Measurements from ENCODE around the gene ZBTB7C.

Gene ZBTB7C

DNA sequence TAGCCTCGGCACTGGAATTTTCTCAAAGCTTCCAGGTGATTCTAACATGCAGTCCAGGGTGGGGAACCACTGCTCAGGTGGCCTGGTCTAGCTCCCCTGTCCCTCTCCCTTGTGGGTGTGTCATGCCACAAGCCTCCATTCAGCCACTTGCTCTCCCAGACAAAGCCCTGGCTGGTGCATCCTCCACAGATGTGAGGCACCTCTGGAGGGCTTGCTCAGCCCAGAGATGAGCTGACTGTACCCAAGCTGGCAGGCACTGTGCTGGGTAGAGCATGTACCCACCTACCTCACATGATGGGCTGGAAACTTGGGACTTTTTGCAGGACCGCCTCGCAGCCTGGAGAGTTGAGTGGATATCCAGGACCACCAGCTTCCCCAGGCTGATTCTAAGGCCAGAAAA lies 88.1 kb downstream of the ZBTB7C start:
- no peak overlapping the region for H3K4me3 ChIP-seq (ENCODE audit: low read length)
- no peak for DNase-seq (ENCODE audit: low read depth)
- TF ChIP-seq CTCF (conservative IDR thresholded peaks at IDR 0.05; ENCODE audit: low read depth, low read length): no peak

DNA sequence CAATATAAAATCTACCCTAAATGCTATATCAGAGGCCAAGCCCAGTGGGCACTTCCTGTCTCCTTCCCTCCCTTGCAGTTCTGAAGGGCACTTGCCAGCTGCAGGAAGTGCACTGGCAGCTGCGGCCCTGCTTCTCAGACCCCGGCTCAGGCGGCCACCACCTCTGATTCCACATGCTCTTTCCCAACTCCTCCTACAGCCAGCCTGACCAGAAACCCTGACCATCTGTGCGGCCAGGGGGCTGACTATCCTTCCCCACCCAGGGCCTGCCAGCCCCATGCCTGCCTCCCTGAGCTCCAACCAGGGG lies 88.6 kb downstream of the ZBTB7C start:
- no peak for DNase-seq (ENCODE audit: low read depth)
- H3K4me3 ChIP-seq (ENCODE audit: low read length): no peak overlapping the region
- TF ChIP-seq CTCF (conservative IDR thresholded peaks at IDR 0.05; ENCODE audit: low read depth, low read length): no peak

DNA sequence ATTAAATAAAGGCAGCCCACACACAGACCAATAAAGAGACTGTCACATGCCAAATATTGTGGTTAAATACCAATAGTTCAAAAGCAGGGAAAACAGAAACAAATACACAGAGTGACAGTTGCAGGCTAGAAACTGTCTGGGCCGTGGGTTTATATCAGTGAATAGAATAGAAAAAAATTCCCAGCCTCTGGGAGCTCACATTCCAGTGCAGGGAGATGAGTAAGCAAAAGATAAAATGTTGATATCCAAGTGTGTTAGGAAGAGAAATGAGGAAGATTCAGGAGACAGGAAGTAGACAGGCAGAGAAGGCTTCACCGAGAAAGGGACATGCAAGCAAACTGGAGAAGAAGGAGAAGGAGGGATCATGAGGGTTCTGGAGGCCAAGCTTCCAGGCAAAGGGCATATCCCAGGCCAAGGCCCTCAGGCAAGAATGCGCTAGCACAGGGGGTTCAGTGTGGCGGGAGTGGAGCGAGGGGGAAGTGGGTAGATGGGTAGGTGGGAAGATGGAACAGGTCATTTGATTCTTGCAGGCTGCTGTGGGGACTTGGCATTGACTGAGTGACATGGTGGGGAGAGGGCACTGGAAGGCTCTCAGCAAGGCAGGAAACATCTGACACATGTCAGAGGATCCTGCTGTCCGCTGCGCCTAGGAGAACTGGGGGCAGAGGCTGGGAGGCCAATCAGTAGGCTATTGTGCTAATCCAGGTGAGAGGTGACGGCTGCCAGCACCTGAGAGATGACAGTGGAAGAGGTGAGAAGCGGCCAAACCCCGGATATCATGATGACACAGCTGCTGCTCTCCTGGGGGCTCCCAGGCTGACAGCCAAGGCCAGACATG lies 89.2 kb downstream of the ZBTB7C start:
- TF ChIP-seq CTCF (conservative IDR thresholded peaks at IDR 0.05; ENCODE audit: low read depth, low read length): no peak
- no peak overlapping the region for H3K4me3 ChIP-seq (ENCODE audit: low read length)
- DNase-seq (ENCODE audit: low read depth): no peak

- no peak overlapping the region for H3K4me3 ChIP-seq (ENCODE audit: low read length)
Observed at GRCh38 chr18:48318436-48318835, 90.7 kb downstream of the ZBTB7C start.

GRCh38 chr18:48317781-48318381 lies 91.3 kb downstream of the ZBTB7C start:
- peak; percentile 23 for TF ChIP-seq CTCF (conservative IDR thresholded peaks at IDR 0.05; ENCODE audit: low read depth, low read length)
- no peak for DNase-seq (ENCODE audit: low read depth)
- no peak overlapping the region for H3K4me3 ChIP-seq (ENCODE audit: low read length)

More at GRCh38 chr18:48318436-48318835, 90.7 kb downstream of the ZBTB7C start:
- no peak for DNase-seq (ENCODE audit: low read depth)
- no peak for TF ChIP-seq CTCF (conservative IDR thresholded peaks at IDR 0.05; ENCODE audit: low read depth, low read length)

DNA sequence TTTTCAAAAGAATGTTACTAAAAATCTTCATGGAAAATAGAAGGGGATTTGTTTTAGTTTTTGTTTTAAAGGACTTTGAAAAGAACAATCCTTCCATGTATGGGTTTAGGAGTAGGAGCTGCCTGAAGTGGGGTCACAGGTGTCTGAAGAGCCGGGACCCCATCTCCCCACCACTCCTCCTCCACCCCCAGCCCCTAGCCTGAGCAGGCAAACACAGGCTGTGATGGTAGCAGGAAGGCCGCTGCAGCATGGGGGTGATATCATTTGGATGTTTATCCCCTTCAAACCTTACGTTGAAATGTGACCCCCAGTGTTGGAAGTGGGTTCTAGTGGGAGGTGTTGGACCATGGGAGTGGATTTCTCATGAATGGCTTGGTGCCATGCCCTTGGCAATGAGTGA lies 93.0 kb downstream of the ZBTB7C start:
- no peak for DNase-seq (ENCODE audit: low read depth)
- TF ChIP-seq CTCF (conservative IDR thresholded peaks at IDR 0.05; ENCODE audit: low read depth, low read length): no peak
- H3K4me3 ChIP-seq (ENCODE audit: low read length): no peak overlapping the region

DNA sequence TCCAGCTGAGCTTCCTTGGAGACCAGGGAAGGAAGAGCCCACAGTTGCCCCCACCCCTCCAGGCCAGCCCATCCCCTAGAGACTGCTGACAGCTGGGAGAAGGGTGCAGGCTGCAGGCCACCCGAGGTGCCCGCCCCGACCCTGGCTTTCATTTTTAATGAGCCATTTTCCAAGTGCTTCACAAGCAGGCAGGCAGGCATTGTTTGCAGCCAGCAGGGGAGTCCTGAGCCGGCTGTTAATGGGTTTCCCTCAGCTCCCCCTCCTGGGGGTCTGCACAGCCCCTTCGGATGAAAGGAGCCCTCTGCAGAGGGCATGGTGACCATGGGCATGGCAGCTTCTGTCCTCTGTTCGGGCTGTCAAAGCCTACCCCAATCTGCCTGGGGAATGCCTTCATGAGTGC lies 94.5 kb downstream of the ZBTB7C start:
- DNase-seq (ENCODE audit: low read depth): no peak
- TF ChIP-seq CTCF (conservative IDR thresholded peaks at IDR 0.05; ENCODE audit: low read depth, low read length): no peak
- H3K4me3 ChIP-seq (ENCODE audit: low read length): no peak overlapping the region
